ENCODE results near the gene COMT.

COMT gene

GRCh38 chr22:20014526-20015186 is 73.1 kb downstream of the COMT start:
- no peak for DNase-seq

GRCh38 chr22:20015187-20015625 is 73.6 kb downstream of the COMT start:
- DNase-seq = no peak

GRCh38 chr22:20015971-20016733 is 74.6 kb downstream of the COMT start:
- DNase-seq = peak; percentile 21 to 33

GRCh38 chr22:20016734-20017621 is 75.4 kb downstream of the COMT start, which contains the start of gene ARVCF:
Gene ARVCF, minus strand, starts transcription at chr22:20016823. Its CDS starts 26,029 bp downstream, at chr22:19990794.
- peak; percentile 93 for DNase-seq

GRCh38 chr22:20017622-20017958 is 76.0 kb downstream of the COMT start:
- DNase-seq = no peak

GRCh38 chr22:20018001-20018400 is 76.4 kb downstream of the COMT start:
- no peak for DNase-seq

Data from activated CD4-positive, alpha-beta T cell treated with anti-CD3 and anti-CD28 coated beads, Interleukin-2, amount 50 U/mL, for 48 hours (primary cell).